ENCODE data around the gene R3HDM1.

Gene R3HDM1

DNA sequence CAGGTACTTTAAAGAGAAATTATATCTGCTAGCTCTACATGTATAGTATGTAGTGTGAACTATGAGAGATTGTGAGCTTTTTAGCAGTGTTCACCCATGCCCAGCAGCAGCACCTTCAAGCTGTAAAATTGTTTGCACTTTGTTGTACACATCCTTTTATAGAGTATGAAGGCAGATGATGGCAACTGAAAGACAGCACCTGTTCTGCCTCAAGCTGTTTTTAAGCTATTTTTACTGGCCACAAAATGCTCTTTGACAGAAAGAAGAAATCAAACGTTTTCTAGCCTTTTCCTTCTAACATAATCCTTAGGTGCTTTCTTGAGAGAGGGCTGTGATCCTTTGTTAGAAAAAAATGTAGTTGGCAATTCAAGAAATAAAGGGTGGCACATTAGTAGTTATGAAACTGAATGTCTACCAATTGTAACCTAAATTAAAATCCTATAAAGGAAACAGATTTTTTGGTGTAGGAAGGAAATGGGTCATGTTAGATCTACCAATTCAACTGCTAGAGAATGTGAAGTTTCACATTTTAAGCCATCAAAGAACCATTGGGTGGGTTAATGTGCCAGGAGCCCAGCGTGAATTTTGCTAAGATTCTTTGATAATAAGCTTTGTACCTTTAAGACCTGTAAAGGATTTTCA lies 59.5 kb downstream of the R3HDM1 start:
- DNase-seq (ENCODE audit: extremely low read depth, insufficient read length), result no peak

DNA sequence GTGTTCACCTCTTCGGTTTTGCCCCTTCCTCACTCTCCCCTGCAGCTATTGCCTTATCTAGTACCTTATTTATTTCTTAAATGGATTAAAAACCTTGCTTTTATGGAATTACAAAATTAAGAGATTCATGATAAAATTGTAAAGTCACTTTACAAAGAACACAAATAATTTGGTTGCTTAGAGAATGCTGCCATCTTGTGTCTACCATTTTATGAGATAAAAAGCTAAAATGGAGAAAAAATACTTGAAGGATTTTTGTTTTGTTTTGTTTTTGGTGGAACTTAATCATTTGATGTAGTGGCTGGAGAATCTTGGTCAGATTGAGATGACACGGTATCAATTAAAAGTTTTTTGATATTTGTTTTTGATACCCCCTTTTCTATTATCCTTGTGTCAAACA lies 69.6 kb downstream of the R3HDM1 start:
- H3K4me3 ChIP-seq (replicated peaks; ENCODE audit: low read depth, low read length), result no peak overlapping the region
- H3K36me3 ChIP-seq (ENCODE audit: control insufficient read depth, insufficient read depth, low read length), result peaks cover 5% of the 10 kb centered on the region; the same call in 1 of the 2 replicates
- DNase-seq (ENCODE audit: extremely low read depth, insufficient read length), result no peak
- TF ChIP-seq, protein P1, sequence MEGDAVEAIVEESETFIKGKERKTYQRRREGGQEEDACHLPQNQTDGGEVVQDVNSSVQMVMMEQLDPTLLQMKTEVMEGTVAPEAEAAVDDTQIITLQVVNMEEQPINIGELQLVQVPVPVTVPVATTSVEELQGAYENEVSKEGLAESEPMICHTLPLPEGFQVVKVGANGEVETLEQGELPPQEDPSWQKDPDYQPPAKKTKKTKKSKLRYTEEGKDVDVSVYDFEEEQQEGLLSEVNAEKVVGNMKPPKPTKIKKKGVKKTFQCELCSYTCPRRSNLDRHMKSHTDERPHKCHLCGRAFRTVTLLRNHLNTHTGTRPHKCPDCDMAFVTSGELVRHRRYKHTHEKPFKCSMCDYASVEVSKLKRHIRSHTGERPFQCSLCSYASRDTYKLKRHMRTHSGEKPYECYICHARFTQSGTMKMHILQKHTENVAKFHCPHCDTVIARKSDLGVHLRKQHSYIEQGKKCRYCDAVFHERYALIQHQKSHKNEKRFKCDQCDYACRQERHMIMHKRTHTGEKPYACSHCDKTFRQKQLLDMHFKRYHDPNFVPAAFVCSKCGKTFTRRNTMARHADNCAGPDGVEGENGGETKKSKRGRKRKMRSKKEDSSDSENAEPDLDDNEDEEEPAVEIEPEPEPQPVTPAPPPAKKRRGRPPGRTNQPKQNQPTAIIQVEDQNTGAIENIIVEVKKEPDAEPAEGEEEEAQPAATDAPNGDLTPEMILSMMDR (IDR thresholded peaks at IDR 0.05; ENCODE audit: insufficient read depth, low read length, poor library complexity, severe bottlenecking), result no peak
- no peaks in the 10 kb centered on the region for H3K27me3 ChIP-seq (replicated peaks; ENCODE audit: control insufficient read depth, insufficient read depth, low read length)

More for the DNA sequence above, 59.5 kb downstream of the R3HDM1 start:
- Histone ChIP-seq H3K4me3 (replicated peaks; ENCODE audit: low read depth, low read length) (no peak overlapping the region), H3K36me3 (ENCODE audit: control insufficient read depth, insufficient read depth, low read length) (peaks cover 1% of the 10 kb centered on the region; the same call in 1 of the 2 replicates), H3K27me3 (replicated peaks; ENCODE audit: control insufficient read depth, insufficient read depth, low read length) (no peaks in the 10 kb centered on the region)
- TF ChIP-seq, protein P1 (IDR thresholded peaks at IDR 0.05; ENCODE audit: insufficient read depth, low read length, poor library complexity, severe bottlenecking), result no peak

DNA sequence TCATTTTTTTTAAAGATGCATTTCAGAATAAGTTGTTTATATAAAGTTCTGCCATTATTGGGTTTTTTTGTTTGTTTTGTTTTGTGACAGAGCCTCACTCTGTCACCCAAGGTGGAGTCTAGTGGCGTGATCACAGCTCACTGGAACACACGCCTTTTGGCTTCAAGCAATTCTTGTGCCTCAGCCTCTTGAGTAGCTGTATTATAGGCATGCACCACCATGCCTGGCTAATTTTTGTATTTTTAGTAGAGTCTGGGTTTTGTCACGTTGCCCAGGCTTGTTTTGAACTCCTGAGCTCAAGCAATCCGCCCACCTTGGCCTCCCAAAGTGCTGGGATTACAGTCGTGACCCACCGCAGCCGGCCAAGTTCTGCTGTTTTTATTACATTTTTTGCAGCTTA lies 72.3 kb downstream of the R3HDM1 start:
- no peak for DNase-seq (ENCODE audit: extremely low read depth, insufficient read length)
- no peaks in the 10 kb centered on the region for H3K27me3 ChIP-seq (replicated peaks; ENCODE audit: control insufficient read depth, insufficient read depth, low read length)
- no peak overlapping the region for H3K4me3 ChIP-seq (replicated peaks; ENCODE audit: low read depth, low read length)
- TF ChIP-seq, protein P1 (IDR thresholded peaks at IDR 0.05; ENCODE audit: insufficient read depth, low read length, poor library complexity, severe bottlenecking), result no peak
- H3K36me3 ChIP-seq (ENCODE audit: control insufficient read depth, insufficient read depth, low read length), result peaks cover 8% of the 10 kb centered on the region

DNA sequence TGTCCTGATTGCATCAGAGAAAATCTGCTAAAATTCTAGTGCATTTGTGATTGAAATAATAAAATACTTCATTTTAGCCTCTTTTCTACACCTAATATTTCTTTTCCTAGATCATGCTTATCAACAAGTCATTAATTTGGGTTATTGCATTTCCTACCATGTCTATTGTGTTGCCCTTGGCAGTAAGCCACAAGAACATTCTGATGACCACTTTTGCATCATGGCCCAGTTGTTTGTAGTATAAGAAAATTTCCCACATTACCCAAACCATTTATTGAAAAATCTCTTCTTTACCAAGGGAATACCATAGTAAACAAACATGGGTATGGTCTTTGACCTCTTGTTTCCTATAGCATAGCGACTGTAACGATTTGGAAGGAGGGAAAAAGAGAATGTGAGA lies 76.3 kb downstream of the R3HDM1 start:
- H3K4me3 ChIP-seq (replicated peaks; ENCODE audit: low read depth, low read length), result no peak overlapping the region
- H3K27me3 ChIP-seq (replicated peaks; ENCODE audit: control insufficient read depth, insufficient read depth, low read length), result no peaks in the 10 kb centered on the region
- peaks cover 9% of the 10 kb centered on the region for H3K36me3 ChIP-seq (ENCODE audit: control insufficient read depth, insufficient read depth, low read length)
- TF ChIP-seq, protein P1 (IDR thresholded peaks at IDR 0.05; ENCODE audit: insufficient read depth, low read length, poor library complexity, severe bottlenecking), result no peak
- no peak for DNase-seq (ENCODE audit: extremely low read depth, insufficient read length)

DNA sequence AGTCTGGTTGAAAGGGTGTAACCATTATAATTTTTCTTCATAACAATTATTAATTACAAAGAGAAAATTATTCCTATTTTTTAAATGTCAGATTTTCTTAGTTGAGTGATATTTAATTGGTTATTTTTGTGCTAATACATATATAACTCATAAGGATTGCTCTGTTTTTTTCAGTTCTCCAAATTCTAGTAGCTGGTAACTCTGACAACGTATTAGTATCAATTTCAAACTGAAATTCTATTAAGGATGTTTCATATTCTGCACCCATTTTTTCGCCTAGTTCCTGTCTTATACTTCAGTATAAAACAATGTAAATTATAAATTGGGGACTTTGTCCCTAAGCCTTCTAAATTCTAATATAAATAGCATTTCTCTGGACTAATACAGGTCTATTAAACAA lies 81.0 kb downstream of the R3HDM1 start:
- no peaks in the 10 kb centered on the region for H3K27me3 ChIP-seq (replicated peaks; ENCODE audit: control insufficient read depth, insufficient read depth, low read length)
- DNase-seq (ENCODE audit: extremely low read depth, insufficient read length), result no peak
- TF ChIP-seq, protein P1 (IDR thresholded peaks at IDR 0.05; ENCODE audit: insufficient read depth, low read length, poor library complexity, severe bottlenecking), result no peak
- peaks cover 1% of the 10 kb centered on the region for H3K36me3 ChIP-seq (ENCODE audit: control insufficient read depth, insufficient read depth, low read length)
- no peak overlapping the region for H3K4me3 ChIP-seq (replicated peaks; ENCODE audit: low read depth, low read length)

DNA sequence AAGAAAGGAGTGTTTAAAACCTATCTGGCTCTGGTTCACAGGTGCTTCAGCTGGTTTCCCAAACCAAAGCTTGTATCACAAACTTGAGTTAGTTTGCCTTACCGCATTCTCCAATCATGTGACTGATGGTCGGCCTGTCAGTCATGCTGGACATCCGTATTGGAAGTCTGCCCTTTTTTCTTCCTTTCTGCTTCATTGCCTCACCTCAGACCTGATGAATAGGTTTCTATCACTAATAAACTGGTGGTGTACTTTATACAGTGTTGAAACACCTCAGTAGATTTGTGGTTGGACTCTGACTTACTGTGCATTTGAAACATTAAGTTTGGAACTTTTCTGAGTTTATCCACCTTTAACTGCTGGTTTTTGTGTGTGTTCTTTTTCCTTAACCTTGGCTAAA lies 84.1 kb downstream of the R3HDM1 start:
- TF ChIP-seq, protein P1 (IDR thresholded peaks at IDR 0.05; ENCODE audit: insufficient read depth, low read length, poor library complexity, severe bottlenecking), result no peak
- no peaks in the 10 kb centered on the region for H3K27me3 ChIP-seq (replicated peaks; ENCODE audit: control insufficient read depth, insufficient read depth, low read length)
- H3K36me3 ChIP-seq (ENCODE audit: control insufficient read depth, insufficient read depth, low read length), result peaks cover 1% of the 10 kb centered on the region
- no peak overlapping the region for H3K4me3 ChIP-seq (replicated peaks; ENCODE audit: low read depth, low read length)
- no peak for DNase-seq (ENCODE audit: extremely low read depth, insufficient read length)
